Activated naive CD4-positive, alpha-beta T cell treated with anti-CD3 and anti-CD28 coated beads, Interleukin-2, amount 50 U/mL, for 24 hours (primary cell): ENCODE data around the gene SVBP.
A peak's percentile ranks its signal among the peaks of the same experiment; 100 is the strongest.

ENCODE experiments used
- H3K27ac Mint-ChIP-seq: one replicate; pipeline ENCODE4 v1.8.0; 2021; ENCODE audit warnings: mild to moderate bottlenecking, mixed read lengths
- H3K27me3 Mint-ChIP-seq: one replicate; pipeline ENCODE4 v1.8.0; 2021; ENCODE audit warnings: mixed read lengths
- H3K36me3 Mint-ChIP-seq: one replicate; pipeline ENCODE4 v1.8.0; 2021; ENCODE audit warnings: mixed read lengths
- H3K4me1 Mint-ChIP-seq: one replicate; pipeline ENCODE4 v1.8.0; 2021; ENCODE audit warnings: mixed read lengths
- H3K4me3 Mint-ChIP-seq: one replicate; pipeline ENCODE4 v1.8.0; 2021; ENCODE audit warnings: mild to moderate bottlenecking, mixed read lengths
- H3K9me3 Mint-ChIP-seq: one replicate; pipeline ENCODE4 v1.8.0; 2021; ENCODE audit warnings: mixed read lengths

SVBP gene

GRCh38 chr1:42793824-42794223 lies 23.4 kb downstream of the SVBP start:
- no peaks in the 10 kb centered on the region for H3K27me3 Mint-ChIP-seq
- H3K9me3 Mint-ChIP-seq = no peaks in the 10 kb centered on the region
- no peaks in the 10 kb centered on the region for H3K36me3 Mint-ChIP-seq
- no peaks in the 10 kb centered on the region for H3K4me1 Mint-ChIP-seq
- H3K4me3 Mint-ChIP-seq = no peak overlapping the region
- no peak overlapping the region for H3K27ac Mint-ChIP-seq

- no peaks in the 10 kb centered on the region for H3K36me3 Mint-ChIP-seq
- no peaks in the 10 kb centered on the region for H3K27me3 Mint-ChIP-seq
- H3K9me3 Mint-ChIP-seq = no peaks in the 10 kb centered on the region
- no peak overlapping the region for H3K4me3 Mint-ChIP-seq
- peaks cover 15% of the 10 kb centered on the region for H3K4me1 Mint-ChIP-seq
- H3K27ac Mint-ChIP-seq = no peak overlapping the region
Measured at GRCh38 chr1:42788021-42788420, 29.2 kb downstream of the SVBP start.

DNA sequence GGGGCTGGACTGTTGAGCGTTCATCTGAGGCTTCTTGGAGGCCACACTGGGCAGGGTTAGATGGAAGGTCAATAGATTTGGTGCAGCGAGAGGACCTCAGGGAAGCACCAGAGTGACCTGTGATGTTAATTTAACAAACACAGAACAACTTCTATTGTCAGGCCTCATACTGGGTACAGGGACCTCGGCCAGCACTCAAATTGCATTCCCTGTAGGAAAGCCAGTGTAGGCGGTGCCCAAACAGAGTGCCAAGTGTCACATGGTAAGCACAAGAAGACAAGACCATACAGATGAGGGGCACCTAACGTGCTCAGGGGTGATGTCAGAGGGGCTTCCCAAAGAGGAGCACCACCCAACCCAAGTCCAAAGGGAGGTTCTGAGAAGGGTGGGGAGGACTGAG lies 31.1 kb downstream of the SVBP start:
- Mint-ChIP-seq H3K27me3 (no peaks in the 10 kb centered on the region), H3K4me1 (peaks cover 15% of the 10 kb centered on the region), H3K36me3 (peaks cover 3% of the 10 kb centered on the region), H3K4me3 (peak overlapping the region; percentile 78), H3K27ac (no peak overlapping the region), H3K9me3 (no peaks in the 10 kb centered on the region)

- Mint-ChIP-seq H3K4me1 (peaks cover 15% of the 10 kb centered on the region), H3K27ac (no peak within 1 kb of the TSS), H3K4me3 (peak within 1 kb of the TSS; percentile 78), H3K36me3 (peaks cover 8% of the 10 kb centered on the region), H3K9me3 (no peaks in the 10 kb centered on the region), H3K27me3 (no peaks in the 10 kb centered on the region)
Measured at GRCh38 chr1:42784946-42785693, 32.1 kb downstream of the SVBP start, which contains the start of gene TMEM269. Gene TMEM269, plus strand, starts transcription at chr1:42784991. Its CDS starts 4,903 bp downstream, at chr1:42789894.

GRCh38 chr1:42784547-42784945 lies 32.7 kb downstream of the SVBP start:
- H3K9me3 Mint-ChIP-seq = no peaks in the 10 kb centered on the region
- no peak overlapping the region for H3K27ac Mint-ChIP-seq
- H3K27me3 Mint-ChIP-seq = no peaks in the 10 kb centered on the region
- no peak overlapping the region for H3K4me3 Mint-ChIP-seq
- H3K36me3 Mint-ChIP-seq = peaks cover 8% of the 10 kb centered on the region
- H3K4me1 Mint-ChIP-seq = peaks cover 15% of the 10 kb centered on the region

DNA sequence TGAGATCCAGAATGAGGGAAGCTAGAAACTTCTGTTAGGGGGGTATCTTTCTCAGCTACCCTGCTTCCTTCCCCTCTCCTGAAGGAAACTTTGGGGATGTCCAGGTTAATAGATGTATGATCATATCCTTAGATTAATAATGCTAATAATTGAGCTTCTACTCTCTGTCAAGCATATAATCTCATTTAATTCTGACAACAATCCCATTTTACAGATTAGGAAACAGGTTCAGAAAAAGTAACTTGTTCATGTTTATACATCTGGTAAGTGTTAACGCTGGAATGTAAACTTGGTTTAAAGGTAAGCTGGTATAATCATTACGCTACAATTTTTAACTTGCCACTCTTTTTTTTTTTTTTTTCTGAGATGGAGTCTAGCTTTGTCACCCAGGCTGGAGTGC lies 34.1 kb downstream of the SVBP start:
- H3K27ac Mint-ChIP-seq = no peak overlapping the region
- peaks cover 9% of the 10 kb centered on the region for H3K36me3 Mint-ChIP-seq
- peaks cover 15% of the 10 kb centered on the region for H3K4me1 Mint-ChIP-seq
- no peak overlapping the region for H3K4me3 Mint-ChIP-seq
- H3K27me3 Mint-ChIP-seq = no peaks in the 10 kb centered on the region
- H3K9me3 Mint-ChIP-seq = no peaks in the 10 kb centered on the region

GRCh38 chr1:42780176-42780575 lies 37.0 kb downstream of the SVBP start:
- Mint-ChIP-seq H3K4me3 (no peak overlapping the region), H3K36me3 (peaks cover 14% of the 10 kb centered on the region), H3K27ac (no peak overlapping the region), H3K4me1 (peaks cover 6% of the 10 kb centered on the region), H3K9me3 (no peaks in the 10 kb centered on the region), H3K27me3 (no peaks in the 10 kb centered on the region)

GRCh38 chr1:42779725-42780124 lies 37.5 kb downstream of the SVBP start:
- peaks cover 16% of the 10 kb centered on the region for H3K36me3 Mint-ChIP-seq
- H3K4me3 Mint-ChIP-seq = no peak overlapping the region
- H3K9me3 Mint-ChIP-seq = no peaks in the 10 kb centered on the region
- no peaks in the 10 kb centered on the region for H3K27me3 Mint-ChIP-seq
- peak overlapping the region; percentile 30 for H3K27ac Mint-ChIP-seq
- H3K4me1 Mint-ChIP-seq = peaks cover 4% of the 10 kb centered on the region

DNA sequence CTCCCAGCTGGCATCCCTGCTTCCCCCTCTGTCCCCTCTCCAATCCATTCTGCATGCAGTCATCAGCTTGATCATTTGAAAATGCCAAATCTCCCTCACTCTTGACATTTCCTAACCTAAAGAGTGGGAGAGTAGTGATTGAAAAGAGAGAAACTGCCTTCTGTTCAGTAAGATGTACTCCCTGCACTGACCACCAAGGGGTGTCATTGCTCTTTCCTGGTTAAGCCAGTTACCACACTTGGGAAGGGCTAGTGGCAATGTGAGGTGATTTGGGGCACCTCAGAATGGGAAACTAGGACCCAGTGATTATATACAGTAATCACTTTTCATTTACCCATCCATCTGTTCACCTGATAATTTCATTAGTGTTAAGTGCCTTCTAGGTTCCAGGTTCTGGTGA lies 39.3 kb downstream of the SVBP start:
- Mint-ChIP-seq H3K27ac (no peak overlapping the region), H3K27me3 (no peaks in the 10 kb centered on the region), H3K36me3 (peaks cover 16% of the 10 kb centered on the region), H3K9me3 (no peaks in the 10 kb centered on the region), H3K4me1 (peaks cover 10% of the 10 kb centered on the region), H3K4me3 (no peak overlapping the region)

- H3K27ac Mint-ChIP-seq = no peak overlapping the region
Measured at GRCh38 chr1:42776502-42776901, 40.7 kb downstream of the SVBP start.

DNA sequence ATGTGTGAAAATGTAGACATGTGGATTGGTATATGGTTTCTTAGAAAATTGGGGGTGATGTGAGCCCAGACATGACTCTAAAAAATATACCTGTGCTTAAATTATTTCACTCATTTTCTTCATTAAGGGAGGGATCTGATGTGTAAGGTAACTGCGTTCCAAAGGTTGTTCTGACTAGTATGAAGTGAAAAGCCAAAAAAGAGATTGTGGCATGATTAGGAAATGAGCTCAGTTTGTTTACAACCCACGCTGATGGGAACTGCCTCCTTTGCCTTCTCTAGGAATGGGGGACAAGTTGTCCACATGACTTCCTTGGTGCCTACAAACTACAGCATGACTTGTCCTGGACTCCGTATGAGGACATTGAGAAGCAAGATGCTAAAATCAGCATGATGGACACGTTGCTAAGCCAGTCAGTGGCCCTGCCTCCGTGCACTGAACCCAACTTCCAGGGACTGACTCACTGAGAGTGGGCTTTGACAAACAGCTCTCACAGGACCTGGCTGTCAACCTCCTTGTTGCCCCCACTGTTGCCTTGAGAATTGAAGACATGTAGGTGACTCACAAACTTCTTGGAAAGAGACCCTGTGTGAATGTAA lies 42.2 kb downstream of the SVBP start:
- Mint-ChIP-seq H3K27me3 (no peaks in the 10 kb centered on the region), H3K4me1 (peaks cover 28% of the 10 kb centered on the region), H3K36me3 (peaks cover 13% of the 10 kb centered on the region), H3K4me3 (no peak overlapping the region), H3K9me3 (no peaks in the 10 kb centered on the region), H3K27ac (no peak overlapping the region)

More at GRCh38 chr1:42776502-42776901, 40.7 kb downstream of the SVBP start:
- no peaks in the 10 kb centered on the region for H3K9me3 Mint-ChIP-seq
- peaks cover 17% of the 10 kb centered on the region for H3K4me1 Mint-ChIP-seq
- H3K4me3 Mint-ChIP-seq = no peak overlapping the region
- no peaks in the 10 kb centered on the region for H3K27me3 Mint-ChIP-seq
- peaks cover 13% of the 10 kb centered on the region for H3K36me3 Mint-ChIP-seq

DNA sequence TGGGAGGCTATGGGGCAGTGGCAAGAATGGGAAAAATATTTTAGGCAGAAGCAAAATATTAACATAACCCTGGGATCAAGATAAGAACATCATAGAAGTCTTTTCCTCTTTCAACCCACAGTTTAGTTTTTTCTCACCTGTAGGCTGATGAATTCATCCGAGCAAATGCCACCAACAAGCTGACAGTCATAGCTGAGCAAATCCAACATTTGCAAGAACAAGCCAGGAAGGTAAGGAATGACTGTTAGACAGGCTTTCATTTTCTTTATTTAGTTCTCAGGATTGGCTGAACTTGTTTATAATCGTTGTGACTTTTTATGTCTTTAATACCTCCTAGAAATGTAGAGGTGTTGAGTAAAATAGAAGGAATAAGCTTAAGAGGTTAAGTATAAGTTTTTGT lies 43.8 kb downstream of the SVBP start:
- peaks cover 42% of the 10 kb centered on the region for H3K4me1 Mint-ChIP-seq
- no peaks in the 10 kb centered on the region for H3K9me3 Mint-ChIP-seq
- peaks cover 15% of the 10 kb centered on the region for H3K36me3 Mint-ChIP-seq
- H3K4me3 Mint-ChIP-seq = no peak overlapping the region
- H3K27ac Mint-ChIP-seq = no peak overlapping the region
- H3K27me3 Mint-ChIP-seq = no peaks in the 10 kb centered on the region

DNA sequence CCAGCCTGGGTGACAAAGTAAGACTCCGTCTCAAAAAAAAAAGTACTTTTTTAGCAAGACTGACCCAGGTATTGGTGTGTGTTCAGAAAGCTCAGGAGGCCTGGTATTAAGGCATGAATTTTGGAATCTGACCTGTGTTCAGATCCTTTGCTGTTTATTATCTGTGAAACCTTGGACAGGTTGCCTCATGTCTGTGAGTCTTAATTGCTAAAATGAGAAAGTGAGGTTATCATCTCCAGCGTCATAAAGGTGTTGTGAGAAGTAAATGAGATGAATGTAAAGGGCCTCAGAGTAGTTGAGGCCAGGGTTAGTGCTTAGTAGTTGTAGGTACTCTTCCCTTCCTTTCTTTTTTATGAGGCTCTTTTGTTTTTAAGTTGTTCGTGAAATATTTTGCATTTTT lies 47.4 kb downstream of the SVBP start:
- Mint-ChIP-seq H3K4me1 (peaks cover 41% of the 10 kb centered on the region), H3K27me3 (no peaks in the 10 kb centered on the region), H3K27ac (no peak overlapping the region), H3K4me3 (peak overlapping the region; percentile 74), H3K36me3 (peaks cover 9% of the 10 kb centered on the region), H3K9me3 (no peaks in the 10 kb centered on the region)

DNA sequence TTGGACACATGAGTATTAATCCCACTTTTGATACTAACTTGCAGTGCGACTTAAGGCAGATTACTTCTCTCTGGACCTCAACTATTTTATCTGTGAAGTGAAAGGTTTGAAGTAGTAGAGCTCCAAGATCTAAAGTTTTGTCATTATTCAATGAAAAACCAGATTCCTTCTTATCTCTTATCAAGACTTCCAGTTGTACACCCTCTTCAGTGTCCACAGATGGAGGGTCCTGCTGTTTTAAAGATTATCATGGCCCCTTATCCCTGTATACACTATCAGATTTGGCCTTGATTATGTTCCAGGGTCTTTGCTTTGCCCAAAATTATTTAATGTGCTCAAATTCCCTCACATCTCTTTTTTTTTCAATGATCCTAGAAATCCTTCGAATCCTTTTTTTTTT lies 49.0 kb downstream of the SVBP start:
- peak overlapping the region; percentile 97 for H3K4me3 Mint-ChIP-seq
- peaks cover 39% of the 10 kb centered on the region for H3K4me1 Mint-ChIP-seq
- peak overlapping the region; percentile 86 for H3K27ac Mint-ChIP-seq
- H3K36me3 Mint-ChIP-seq = peaks cover 8% of the 10 kb centered on the region
- H3K27me3 Mint-ChIP-seq = no peaks in the 10 kb centered on the region
- H3K9me3 Mint-ChIP-seq = no peaks in the 10 kb centered on the region

DNA sequence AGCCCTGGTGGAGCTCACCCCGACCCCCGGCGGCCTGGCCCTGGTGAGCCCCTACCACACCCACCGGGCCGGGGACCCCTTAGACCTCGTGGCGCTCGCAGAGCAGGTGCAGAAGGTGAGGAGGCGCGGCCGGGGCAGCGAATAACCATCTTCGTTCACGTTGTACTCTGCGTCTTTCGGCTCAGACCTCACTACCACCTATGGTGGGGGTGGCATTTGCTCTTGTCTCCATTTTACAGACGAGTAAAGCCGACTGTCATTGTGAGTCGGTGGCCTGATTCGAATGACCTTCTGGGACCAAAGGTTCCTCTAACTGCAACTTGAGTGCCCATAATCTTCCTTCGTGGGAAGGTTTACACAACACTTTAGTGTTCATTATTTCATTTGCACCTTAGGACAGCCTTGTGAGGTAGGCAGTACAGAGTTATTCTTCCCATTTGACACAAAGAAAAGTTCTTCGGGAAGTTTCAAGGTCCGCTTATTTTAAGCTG lies 49.6 kb downstream of the SVBP start:
- Mint-ChIP-seq H3K36me3 (peaks cover 8% of the 10 kb centered on the region), H3K27me3 (no peaks in the 10 kb centered on the region), H3K27ac (peak overlapping the region; percentile 86), H3K9me3 (no peaks in the 10 kb centered on the region), H3K4me3 (peak overlapping the region; percentile 97), H3K4me1 (peaks cover 35% of the 10 kb centered on the region)

GRCh38 chr1:42766741-42767509 lies 50.3 kb downstream of the SVBP start, which contains the start of the genes C1orf50 and P3H1:
Gene C1orf50, plus strand, starts transcription at chr1:42767249. Its CDS starts 63 bp downstream, at chr1:42767312.
Gene P3H1, minus strand, starts transcription at chr1:42767028. Its CDS starts 57 bp downstream, at chr1:42766971.
- no peaks in the 10 kb centered on the region for H3K9me3 Mint-ChIP-seq
- H3K4me1 Mint-ChIP-seq = peaks cover 34% of the 10 kb centered on the region
- H3K4me3 Mint-ChIP-seq = peak within 1 kb of the TSS; percentile 97
- H3K27ac Mint-ChIP-seq = peak within 1 kb of the TSS; percentile 91
- H3K36me3 Mint-ChIP-seq = peaks cover 8% of the 10 kb centered on the region
- H3K27me3 Mint-ChIP-seq = no peaks in the 10 kb centered on the region
